ENCODE data around the gene SYNC.

DNA sequence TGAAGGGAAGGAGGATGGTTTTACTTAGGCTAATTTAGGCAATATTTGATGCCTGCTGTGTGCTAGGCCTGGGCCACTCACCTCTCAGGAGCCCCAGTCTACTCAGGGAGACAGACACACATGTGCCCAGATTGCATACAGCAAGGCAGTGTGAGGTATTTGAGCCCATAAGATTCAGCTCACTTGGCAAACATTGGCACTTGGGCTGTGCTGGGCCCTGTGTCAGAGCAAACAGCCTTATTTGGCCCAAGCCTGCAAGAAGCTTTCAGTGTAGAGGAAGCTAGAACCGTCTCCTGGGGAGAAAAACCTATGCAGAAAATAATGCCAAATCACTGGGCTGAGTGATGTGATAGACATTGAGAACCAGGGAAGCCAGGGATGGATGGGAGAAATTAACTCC lies 3.9 kb upstream of the SYNC start:
- TF ChIP-seq, protein P1, sequence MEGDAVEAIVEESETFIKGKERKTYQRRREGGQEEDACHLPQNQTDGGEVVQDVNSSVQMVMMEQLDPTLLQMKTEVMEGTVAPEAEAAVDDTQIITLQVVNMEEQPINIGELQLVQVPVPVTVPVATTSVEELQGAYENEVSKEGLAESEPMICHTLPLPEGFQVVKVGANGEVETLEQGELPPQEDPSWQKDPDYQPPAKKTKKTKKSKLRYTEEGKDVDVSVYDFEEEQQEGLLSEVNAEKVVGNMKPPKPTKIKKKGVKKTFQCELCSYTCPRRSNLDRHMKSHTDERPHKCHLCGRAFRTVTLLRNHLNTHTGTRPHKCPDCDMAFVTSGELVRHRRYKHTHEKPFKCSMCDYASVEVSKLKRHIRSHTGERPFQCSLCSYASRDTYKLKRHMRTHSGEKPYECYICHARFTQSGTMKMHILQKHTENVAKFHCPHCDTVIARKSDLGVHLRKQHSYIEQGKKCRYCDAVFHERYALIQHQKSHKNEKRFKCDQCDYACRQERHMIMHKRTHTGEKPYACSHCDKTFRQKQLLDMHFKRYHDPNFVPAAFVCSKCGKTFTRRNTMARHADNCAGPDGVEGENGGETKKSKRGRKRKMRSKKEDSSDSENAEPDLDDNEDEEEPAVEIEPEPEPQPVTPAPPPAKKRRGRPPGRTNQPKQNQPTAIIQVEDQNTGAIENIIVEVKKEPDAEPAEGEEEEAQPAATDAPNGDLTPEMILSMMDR (conservative IDR thresholded peaks at IDR 0.05; ENCODE audit: low read length), result no peak
- TF ChIP-seq EZH2phosphoT487 (IDR thresholded peaks at IDR 0.05; ENCODE audit: borderline replicate concordance, low read depth, low read length), result no peak
